CD4-positive, alpha-beta T cell treated with Interleukin-1 beta for 1 hour (primary cell): ENCODE measurements around the gene N4BP2L2.

ENCODE experiments used
- DNase-seq, 2 donors: peaks; one replicate each; pipeline ENCODE4 v3.0.0-alpha.2; 2020 to 2022

N4BP2L2 gene

DNA sequence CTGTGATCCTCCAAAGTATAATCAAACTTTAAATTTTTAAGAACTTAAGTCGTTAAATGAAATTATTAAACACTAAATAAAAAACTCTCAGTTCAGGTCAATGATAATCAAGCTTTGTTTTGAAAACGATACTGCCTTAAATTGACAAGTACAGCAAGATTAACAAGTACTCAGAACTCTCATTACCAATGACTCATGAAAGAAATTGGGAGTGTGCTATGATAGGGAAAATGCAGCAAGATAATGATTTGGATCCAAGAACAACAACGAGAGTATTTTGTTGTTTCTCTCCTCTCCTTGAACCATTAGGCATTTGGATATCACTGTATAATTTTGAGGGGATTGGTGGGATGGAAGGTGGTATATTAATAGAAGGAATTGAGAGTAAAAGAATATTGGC is 10.2 kb downstream of the N4BP2L2 start:
- DNase-seq, result no peak

DNA sequence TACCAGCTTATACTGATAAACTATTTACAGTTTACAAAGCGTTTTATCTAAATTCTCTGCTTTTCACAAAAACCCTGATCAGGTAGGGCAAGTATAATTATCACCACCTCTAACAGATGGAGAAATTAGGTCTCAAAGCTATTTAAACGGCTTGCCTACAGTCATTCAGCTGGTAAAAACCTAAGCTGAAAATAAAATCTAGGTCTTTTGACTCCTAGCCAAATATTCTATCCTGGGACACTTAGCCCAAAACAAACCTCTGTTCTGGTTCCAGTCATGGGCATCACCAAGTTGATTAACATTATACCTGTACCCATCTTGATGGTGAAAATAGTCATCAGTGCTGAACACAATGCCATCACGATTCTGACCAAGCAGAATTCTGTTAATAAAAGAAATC is 11.4 kb downstream of the N4BP2L2 start:
- no peak for DNase-seq

DNA sequence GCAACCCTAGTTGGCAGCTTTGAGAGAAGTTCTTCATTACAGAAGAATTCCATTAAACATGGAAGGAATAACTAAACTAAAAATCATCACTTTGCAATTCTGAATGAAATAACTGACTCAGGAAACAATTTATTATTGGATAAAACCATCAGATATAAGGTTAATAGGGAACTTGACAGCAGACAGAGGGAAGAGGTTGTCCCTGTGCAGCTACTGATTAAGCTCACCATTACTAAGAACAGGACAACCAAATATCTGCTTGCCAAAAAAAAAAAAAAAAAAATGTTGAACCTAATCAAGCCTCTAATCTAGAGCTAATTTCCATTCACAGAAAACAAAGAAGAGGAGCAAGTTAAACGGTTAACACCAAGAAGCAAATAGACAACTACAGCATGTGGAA is 12.8 kb downstream of the N4BP2L2 start:
- DNase-seq, result no peak

DNA sequence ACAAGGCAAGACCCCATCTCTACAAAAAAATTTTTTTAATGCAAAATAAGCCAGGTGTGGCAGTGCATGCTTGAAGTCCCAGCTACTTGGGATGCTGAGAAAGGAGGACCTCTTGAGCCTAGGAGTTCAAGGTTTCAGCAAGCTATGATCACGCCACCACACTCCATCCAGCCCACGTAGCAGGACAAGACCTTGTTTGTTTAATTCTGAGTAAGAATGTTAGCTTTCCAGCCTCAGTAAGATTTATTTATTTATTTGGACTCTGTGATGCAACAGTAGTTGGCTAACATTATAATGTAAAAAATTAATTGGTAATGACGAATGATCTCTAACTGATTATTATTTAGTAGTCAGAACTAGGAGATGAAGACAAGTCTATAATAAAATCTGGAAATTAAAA is 23.3 kb downstream of the N4BP2L2 start:
- no peak for DNase-seq

DNA sequence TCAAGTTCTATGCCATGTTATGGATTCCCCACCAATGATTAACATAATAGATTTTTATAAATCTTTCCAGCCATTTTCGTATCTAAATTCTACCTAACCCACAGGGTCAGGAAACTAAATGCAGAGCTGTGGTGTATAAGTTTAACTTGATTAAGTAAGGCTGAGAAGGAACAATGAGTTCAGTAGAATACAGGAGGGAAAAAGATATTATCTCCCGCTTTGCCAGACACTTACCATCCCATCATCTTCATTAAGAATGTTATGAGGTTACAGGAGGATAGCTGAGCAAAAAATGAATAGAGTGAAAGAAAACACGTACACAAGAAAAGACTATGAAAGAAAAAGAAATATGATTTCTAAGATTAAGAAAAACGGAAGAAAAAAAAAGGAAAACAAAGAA is 27.1 kb downstream of the N4BP2L2 start:
- no peak for DNase-seq

DNA sequence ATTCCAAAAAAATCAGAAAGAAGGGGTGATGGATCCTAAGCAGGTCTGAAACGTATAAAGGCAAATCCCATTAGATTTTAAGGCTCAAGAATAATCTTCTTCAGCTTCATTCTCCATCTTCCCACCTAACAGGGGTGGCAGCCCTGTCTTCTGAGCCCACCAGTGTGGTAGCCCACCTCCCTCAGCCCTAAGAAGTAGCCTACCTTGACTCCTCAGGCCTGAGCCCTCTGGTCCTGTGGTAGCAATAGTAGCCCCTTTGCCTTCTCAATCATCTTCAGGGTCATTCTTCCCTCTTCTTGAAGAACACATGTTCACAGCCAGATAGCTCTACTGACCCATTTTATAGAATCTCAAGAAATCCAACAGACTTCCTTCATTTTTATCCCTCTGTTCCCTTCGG is 33.7 kb downstream of the N4BP2L2 start:
- DNase-seq, result no peak

DNA sequence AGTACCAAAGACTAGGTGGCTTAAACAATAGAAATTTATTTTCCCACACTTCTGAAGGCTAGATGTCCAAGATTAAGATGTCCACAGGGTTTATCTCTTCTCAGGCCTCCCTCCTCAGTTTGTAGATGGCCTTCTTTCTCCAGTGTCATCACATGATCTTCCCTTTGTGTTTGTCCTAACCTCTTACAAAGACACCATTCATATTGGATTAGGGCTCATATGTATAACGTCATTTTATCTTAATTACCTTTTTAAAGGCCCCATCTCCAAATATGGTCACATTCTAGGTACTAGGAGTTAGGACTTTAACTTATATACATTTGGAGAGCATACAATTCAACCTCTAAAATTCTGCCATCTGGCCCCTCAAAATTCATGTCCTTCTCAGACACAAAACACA is 34.3 kb downstream of the N4BP2L2 start:
- no peak for DNase-seq

DNA sequence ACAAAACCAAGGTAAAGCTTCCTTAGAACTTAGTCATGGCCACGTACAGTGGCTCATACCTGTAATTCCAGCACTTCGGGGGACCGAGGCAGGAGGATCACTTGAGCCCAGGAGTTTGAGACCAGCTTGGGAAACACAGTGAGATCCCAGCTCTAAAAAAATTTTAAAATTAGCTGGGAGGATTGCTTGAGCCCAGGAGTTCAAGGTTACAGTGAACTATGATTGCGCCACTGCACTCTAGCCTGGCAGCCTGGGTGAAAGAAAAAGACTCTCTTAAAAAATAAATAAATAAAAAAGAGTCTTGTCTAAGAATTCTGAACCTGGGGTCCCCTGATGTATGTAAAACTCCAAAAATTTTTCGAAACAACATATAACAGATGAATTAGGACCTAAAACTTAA is 34.9 kb downstream of the N4BP2L2 start:
- no peak for DNase-seq

DNA sequence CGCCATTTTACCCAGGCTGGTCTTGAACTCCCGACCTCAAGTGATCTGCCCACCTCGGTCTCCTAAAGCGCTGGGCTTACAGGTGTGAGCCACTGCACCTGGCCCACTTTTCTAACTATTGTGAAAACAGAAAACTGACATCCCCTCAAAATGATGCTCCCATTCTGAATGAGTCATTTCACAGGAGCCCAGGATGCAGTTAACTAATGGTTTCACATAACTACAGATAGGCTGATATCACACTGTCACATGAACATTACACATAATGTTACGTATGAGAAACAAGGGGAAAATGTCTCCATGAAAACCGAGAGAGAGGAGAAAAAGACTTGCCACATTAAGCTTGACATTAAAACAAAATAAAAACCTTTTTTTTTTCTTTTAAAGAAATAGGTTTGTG is 37.5 kb downstream of the N4BP2L2 start:
- no peak for DNase-seq

DNA sequence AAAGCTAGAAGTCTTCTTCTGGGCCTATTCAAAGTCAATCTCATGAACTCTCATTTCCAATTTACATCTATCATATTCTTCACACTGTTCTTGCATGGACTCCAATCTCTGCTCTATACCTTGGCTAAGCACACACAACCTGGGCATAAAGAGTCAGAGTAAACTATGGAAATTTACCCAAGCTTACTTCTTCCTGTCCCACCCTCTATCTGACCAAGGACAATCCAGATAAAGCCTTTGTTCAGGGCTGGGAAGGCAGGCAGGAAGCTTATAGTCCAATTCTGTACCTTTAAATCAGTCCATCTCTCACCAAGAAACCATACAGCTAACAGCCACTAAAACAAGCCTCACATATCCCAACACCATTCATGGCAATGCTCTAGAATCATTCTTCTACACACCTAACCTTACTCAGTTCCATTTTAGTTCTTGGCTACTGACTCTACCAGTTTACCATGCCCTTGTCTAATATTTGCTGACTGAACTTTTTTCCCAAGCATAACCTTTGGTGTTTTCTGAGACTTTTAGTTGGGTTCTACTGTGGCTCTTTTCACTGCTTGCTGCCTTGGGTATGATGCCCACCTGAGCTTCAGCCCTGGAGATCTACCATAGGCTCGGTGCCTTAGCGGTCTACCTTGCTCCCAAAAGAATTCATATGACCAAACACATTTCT is 38.9 kb downstream of the N4BP2L2 start:
- no peak for DNase-seq

DNA sequence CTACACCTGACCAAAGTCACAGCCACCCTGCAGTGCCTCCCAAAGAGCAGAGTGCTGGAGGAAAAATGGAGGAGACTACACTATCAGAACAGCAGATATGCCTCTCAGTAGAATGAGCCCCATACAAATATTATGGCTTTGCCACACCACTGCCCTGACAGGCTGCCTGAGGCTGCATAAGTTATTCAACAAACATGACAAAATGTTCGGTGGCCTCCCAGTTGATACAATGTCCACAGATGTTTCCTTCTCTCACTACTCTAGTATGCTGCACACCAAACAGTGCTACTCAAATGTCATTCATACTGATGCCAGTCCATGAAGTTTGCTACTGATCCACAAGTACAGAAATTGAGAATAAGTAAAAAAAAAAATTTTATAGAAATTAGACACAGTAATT is 41.0 kb downstream of the N4BP2L2 start:
- no peak for DNase-seq

DNA sequence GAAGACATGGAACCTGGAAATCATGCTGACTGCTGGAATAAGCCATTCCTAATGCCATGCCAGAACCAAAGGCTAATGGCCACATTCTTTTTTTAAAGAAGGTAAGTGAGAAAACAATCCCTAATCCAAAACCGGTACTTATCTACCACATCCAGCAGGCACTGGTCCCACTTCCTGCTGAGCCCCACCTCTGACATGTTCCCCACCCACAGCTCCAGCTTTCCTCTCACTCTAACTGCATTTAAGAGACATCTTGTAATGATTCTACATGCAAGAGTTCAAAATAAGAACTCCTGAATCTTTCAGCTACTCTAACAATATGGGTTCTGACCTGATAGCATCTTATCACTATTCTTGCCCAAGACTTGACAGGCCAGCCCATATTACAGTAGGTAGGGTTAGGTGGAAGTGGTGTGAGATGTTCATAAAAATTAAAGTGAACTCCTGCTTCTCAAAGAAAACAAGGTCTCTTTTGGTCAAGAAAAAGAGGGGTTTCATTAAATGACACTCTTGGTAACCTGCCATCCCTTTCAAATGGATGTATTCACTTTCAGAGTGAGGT is 41.9 kb downstream of the N4BP2L2 start:
- no peak for DNase-seq

DNA sequence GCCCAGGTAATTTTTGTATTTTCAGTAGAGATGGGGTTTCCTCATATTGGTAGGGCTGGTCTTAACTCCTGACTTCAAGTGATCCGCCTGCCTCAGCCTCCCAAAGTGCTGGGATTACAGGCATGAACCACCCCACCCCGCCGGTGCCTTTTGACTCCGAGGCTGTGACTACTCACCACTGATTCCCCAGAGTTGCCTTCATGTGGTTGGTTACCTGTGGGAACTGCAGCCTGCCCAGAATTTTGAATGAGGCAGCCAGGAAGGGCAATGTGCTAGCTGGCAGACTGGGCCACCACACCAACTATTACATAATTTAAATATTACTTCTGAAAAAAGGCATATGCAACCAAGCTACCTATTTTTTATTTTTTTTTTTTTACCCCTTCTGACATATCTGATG is 42.8 kb downstream of the N4BP2L2 start:
- no peak for DNase-seq

DNA sequence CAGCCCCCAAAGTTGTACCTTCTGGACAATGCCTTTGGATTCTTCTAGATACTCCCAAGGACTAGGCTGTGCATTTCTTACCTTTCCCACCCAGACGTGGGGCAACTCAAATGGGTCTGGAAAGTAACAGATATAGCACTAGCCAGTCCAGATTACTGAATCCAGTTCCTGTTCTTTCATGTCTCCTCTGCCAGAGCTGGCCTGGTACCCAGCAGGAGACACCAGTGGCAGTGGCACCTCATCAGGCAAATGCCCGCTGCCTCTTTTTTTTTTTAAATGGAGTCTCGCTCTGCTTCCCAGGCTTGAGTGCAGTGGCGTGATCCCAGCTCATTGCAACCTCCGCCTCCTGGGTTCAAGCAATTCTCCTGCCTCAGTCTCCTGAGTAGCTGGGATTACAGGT is 43.2 kb downstream of the N4BP2L2 start:
- no peak for DNase-seq

DNA sequence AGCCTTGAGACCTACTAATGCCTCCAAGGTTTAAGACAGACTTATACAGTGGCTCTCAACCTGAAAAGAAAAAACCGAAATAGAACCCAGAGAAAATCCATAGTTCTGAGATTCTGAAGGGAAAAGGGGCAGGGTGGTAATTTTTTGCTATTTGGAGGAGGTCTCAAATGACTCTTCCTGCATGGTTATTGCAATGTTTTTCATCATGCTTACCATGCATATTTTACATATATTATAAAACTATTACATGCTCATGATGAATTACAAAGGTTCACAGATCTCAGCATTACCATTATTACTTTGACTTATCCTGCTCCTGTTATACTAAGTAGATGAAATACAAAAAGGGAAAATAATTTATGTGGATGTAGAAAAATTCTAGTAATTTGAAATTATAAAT is 47.6 kb downstream of the N4BP2L2 start:
- DNase-seq, result no peak

DNA sequence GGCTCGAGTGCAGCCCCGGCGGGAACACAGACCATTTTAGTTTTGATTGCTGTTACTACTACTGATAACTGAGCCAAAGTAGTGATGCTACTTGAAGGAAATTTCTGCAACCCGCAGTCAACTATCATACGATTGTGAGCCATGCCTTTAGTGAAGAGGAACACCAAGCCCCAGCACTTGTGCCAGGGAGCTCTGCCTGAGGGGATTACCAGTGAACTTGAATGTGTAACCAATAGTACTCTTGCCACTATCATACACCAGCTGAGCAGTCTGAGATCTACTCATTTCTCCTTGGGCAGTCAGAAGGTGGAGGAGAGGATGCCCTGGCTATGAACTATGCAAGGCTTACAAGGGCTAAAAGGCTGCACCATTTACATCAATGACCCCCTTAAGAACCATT is 61.7 kb downstream of the N4BP2L2 start:
- DNase-seq, result no peak

DNA sequence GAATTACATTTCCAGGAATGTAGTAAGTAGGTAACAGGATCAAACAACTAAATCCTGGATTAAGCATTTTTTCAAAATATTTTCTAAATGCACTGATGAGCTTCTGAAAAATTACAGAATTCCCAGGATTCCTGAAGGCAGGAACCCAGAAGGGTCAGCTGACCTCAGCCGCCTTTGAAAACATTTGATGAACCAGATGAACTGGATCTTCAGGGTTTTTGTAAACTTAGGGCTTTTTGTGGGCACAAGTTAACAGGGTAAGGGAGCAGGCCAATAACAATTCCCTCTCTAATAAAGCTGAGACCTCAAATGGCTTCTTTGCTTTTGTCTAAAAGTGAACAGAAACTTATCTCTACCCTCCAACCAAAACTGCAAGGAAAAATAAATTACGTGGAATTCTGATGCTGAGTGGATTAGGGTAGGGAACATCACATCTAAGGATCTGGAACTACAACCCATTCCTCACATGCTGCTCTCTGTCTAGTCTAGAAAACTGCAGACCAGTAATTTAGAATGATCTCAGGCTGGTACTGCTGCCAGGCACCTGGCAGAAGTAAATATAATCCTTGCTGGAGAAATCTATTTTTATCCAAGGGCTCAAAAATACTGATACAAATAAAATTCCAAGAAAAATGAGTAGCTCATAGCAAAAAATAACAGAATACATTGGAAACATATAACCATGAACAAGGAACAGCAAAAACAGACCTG is 62.4 kb downstream of the N4BP2L2 start:
- DNase-seq, result no peak

DNA sequence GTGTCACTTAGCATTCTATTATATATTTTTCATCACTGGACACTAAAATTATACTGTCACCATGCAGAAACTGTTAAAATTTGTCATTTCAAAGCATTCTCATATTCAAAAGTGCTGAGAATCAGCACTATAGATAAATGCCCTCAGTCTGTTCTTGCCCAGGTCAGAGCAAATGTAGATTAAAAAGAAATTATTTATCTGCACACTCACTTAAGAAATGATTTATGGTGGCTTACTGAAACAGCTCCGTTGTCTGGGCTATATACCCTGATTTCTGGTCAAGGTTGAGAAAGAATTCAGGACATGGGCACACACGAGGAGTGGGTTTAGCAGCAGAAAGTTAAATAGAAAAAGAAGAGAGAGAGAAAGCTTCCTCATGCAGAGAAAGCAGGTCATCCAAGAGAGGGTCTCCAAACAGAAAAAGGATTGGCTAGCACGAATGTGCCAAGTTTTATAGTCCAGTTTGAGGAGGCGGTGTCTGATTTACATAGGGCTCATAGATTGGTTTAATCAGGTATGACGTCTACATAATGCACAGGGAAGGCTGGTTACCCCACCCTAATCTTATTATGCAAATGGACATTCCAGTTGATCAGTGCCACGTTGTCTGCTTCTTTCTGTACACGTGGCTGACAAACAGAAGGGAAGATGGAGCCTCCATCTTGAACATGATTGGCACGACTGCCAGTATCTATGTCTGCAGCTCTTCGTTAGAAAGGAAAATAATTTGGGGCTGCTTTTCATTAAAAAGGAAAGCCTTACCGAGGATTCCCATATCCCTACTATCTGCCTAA is 63.4 kb downstream of the N4BP2L2 start:
- no peak for DNase-seq

DNA sequence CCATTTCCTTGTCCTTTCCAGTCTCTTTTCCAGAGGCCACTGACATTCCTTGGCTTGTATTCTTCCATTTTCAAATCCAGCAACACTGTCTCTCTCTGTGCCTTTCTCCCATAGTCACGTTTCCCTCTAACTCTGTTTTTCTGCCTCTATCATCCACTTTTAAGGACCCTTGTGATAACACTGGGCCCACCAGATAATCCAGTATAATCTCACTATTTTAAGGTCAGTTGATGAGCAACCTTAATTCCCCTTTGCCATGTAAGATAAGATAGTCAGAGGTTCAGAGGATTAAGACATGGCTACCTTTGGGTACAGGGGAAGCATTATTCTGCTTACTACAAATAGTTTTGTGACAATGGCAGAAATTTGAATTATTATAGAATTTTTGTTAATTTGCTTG is 64.9 kb downstream of the N4BP2L2 start:
- DNase-seq, result no peak

DNA sequence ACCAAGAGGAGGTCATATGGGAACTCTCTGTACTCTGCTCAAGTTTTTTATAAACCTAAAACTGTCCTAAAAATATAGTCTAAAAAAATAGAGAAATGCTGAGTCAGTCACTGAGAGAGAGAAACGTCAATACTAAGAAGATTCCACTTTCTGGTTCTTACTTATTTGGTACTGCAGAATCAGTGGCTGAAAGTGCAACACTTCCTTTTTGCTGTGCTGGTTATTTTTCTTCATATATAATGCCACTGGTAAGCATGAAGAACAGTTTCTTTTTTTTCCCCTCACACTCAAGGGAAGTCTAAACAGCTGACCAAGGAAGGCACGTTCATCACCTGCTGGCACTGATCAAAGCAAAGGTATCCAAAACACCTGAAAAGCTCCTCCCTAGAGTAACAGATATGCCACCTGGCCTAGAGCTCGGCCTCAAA is 66.4 kb downstream of the N4BP2L2 start:
- DNase-seq, result no peak

DNA sequence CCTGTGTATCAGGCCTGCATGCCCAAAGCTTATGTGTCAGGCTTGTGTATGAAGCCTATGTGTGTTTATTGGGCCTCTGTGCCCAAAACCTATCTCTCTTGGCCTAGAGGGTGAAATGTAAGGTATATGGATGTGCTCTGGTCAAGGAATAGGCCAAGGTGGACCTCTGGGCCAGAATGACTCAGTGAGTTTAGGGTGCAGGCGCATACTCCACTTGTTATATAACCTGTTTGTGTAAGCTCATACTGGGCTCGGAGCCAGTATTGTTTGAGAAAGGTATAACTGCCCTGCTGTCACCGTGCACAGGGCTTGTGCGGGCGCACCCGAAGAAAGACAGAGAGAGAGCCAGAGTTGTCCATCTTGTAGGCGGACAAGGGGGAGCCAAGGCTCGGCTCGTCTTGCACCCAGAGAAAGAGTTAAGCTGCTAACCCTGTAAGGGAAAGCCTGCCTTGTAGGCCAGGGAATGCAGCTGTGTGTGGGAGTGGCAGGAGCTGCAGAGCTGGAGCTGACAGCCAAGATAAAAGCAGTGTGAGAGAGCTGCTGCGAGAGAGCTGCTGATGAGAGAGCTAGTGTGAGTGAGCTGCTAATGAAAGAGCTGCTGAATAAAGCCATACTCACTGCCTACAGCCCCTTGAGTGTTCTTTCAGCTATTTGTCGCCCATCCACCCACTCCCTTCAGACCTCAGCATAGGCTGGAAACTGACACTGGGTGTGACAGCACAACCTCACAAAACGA is 67.2 kb downstream of the N4BP2L2 start:
- no peak for DNase-seq

DNA sequence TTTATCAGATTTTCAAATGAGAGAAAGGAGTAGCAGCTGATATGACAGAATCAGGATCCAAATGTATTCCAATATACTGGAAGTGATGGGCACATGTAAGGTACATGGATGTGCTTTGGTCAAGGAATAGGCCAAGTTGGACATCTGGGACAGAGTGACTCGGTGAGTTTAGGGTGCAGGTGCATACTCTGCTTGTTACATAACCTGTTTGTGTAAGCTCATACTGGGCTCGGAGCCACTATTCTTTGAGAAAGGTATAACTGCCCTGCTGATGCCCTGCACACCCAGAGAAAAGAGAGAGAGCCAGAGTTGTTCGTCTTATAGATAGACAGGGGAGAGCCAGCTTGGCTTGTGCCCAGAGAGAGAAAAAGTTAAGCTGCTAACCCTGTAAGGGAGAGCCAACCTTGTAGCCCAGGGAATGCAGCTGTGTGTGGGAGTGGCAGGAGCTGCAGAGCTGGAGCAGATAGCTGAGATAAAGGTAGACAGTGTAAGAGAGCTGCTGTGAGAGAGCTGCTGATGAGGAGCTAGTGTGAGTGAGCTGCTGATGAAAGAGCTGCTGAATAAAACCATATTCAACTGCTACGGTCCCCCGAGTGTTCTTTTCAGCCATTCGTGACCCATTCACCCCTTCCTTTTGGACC is 70.0 kb downstream of the N4BP2L2 start:
- DNase-seq, result no peak

DNA sequence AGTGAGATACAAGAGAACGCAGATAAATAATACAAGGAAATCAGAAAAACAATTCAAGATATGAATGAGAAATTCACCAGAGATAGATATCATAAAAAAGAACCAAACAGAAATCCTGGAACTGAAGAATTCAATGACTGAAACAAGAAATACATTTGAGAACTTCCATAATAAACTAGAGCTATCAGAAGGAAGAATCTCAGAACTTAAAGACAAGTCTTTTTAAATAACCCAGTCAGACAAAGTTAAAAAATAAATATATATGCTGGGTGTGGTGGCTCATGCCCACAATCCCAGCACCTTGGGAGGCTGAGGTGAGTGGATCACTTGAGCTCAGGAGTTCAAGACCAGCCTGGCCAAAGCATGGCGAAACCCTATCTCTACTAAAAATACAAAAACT is 82.0 kb downstream of the N4BP2L2 start:
- no peak for DNase-seq
